Uterus (tissue), 2 donors: Measurements from ENCODE around the gene ENKUR.

Source experiments
- POLR2A ChIP-seq, 2 donors: fragments of 450-650 bp; IDR thresholded peaks; one replicate each; pipeline ENCODE4 v1.6.1; 2016; ENCODE audit warnings: antibody characterized with exemption in 2 of 2, mild to moderate bottlenecking in 1 of 2, moderate library complexity in 1 of 2
- TF ChIP-seq, protein P1 (sequence below), 4 experiments: fragments of 200-600 bp in 2 of 4; fragments of 450-650 bp in 2 of 4; sonication (generic) in 2 of 4; IDR thresholded peaks; one replicate each; pipeline ENCODE4 v1.5.1; 2016 to 2019; ENCODE audit warnings: antibody characterized with exemption in 4 of 4, mild to moderate bottlenecking in 2 of 4, moderate library complexity in 1 of 4

GRCh38 chr10:24974976-24975375 lies 41.0 kb downstream of the ENKUR start:
- TF ChIP-seq, protein P1, sequence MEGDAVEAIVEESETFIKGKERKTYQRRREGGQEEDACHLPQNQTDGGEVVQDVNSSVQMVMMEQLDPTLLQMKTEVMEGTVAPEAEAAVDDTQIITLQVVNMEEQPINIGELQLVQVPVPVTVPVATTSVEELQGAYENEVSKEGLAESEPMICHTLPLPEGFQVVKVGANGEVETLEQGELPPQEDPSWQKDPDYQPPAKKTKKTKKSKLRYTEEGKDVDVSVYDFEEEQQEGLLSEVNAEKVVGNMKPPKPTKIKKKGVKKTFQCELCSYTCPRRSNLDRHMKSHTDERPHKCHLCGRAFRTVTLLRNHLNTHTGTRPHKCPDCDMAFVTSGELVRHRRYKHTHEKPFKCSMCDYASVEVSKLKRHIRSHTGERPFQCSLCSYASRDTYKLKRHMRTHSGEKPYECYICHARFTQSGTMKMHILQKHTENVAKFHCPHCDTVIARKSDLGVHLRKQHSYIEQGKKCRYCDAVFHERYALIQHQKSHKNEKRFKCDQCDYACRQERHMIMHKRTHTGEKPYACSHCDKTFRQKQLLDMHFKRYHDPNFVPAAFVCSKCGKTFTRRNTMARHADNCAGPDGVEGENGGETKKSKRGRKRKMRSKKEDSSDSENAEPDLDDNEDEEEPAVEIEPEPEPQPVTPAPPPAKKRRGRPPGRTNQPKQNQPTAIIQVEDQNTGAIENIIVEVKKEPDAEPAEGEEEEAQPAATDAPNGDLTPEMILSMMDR (IDR thresholded peaks at IDR 0.05) = peak in 2 of 4 experiments; percentile 13 to 21
- TF ChIP-seq POLR2A (IDR thresholded peaks at IDR 0.05) = no peak
